Gastroesophageal sphincter (tissue), 4 donors: ENCODE measurements around the gene MTUS2. TPM values are rescaled to one million over a fixed set of nuclear protein-coding genes. Genes with fewer than 3 reads are reported as not detected.

Experiments
- ATAC-seq: fragments of 150-250 bp; one replicate; pipeline ENCODE4 v1.9.1; 2016; ENCODE audit warnings: mild to moderate bottlenecking, moderate library complexity
- H3K27ac ChIP-seq, 4 donors: fragments of 200-600 bp; sonication (generic) in 3 of 4; 1 replicate in 3 of 4; 2 replicates in 1 of 4; pipeline ENCODE4 v1.5.1; 2016 to 2019
- H3K27me3 ChIP-seq: fragments of 200-600 bp; sonication (generic); one replicate; pipeline ENCODE4 v1.5.1; 2019
- H3K36me3 ChIP-seq, 2 donors: fragments of 200-600 bp; sonication (generic); one replicate each; pipeline ENCODE4 v1.5.1; 2019; ENCODE audit warnings: control low read depth in 1 of 2
- H3K4me1 ChIP-seq, 3 donors: fragments of 200-600 bp; sonication (generic); 1 replicate in 2 of 3; 2 replicates in 1 of 3; pipeline ENCODE4 v1.5.1; 2016 to 2019; ENCODE audit warnings: control low read depth in 2 of 3
- H3K4me3 ChIP-seq, 2 donors: fragments of 200-600 bp; sonication (generic); one replicate each; pipeline ENCODE4 v1.5.1; 2019; ENCODE audit warnings: mild to moderate bottlenecking in 1 of 2, moderate library complexity in 1 of 2
- H3K9me3 ChIP-seq, 3 donors: fragments of 200-600 bp; sonication (generic); one replicate each; pipeline ENCODE4 v1.5.1; 2017 to 2019; ENCODE audit warnings: control low read depth in 2 of 3
- EP300 ChIP-seq: sonication (generic); formaldehyde crosslinking; IDR thresholded peaks from one replicate; pipeline ENCODE4 v1.6.1; 2017; ENCODE audit warnings: antibody characterized with exemption, mild to moderate bottlenecking
- POLR2A ChIP-seq, 2 donors: fragments of 450-650 bp; IDR thresholded peaks; one replicate each; pipeline ENCODE4 v1.6.1; 2017; ENCODE audit warnings: antibody characterized with exemption in 2 of 2, mild to moderate bottlenecking in 2 of 2, moderate library complexity in 1 of 2
- POLR2AphosphoS5 ChIP-seq: sonication (generic); formaldehyde crosslinking; IDR thresholded peaks from one replicate; pipeline ENCODE4 v1.6.1; 2017; ENCODE audit warnings: antibody characterized with exemption
- WGBS, 2 donors: methylation state at CpG; one replicate each; pipeline ENCODE4 v1.1.5; 2018; ENCODE audit warnings: low coverage in 1 of 2; 5-methylcytosine and 5-hydroxymethylcytosine counted together
- total RNA-seq, 4 donors: library from RNA; depleted of rRNA; stranded (reverse); fragments of >200 nt; gene quantifications; one replicate each; pipeline ENCODE4 v1.1.0, GENCODE V29; 2016
- TF ChIP-seq, protein P1 (sequence below), 4 experiments: fragments of 200-600 bp in 2 of 4; fragments of 450-650 bp in 2 of 4; sonication (generic) in 1 of 4; IDR thresholded peaks; one replicate each; pipeline ENCODE4 v1.5.1; 2017 to 2019; ENCODE audit warnings: antibody characterized with exemption in 4 of 4, mild to moderate bottlenecking in 2 of 4, moderate library complexity in 2 of 4

The MTUS2 gene
- total RNA-seq, 4 donors from 2014 or later = 0.67 to 36.7 (median 18.4) TPM

DNA sequence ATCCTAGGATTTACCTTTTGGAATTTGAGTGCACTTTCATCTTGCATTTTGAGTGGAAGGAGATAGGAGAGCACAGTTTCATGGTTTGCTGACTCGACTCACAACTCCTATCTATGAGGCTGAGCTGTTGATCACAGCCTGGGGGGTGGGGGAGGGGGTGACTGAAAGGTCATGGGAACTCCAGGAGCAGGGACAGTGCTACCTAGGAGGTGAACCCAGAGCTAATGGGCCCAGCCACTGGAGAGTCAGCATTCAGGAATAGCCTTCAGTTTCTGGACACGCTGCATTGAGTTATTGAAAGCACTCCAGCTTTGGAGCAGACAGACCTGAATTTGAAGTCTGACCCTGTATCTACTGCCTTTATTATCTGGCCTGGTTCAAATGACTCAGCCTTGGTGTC, 435.4 kb downstream of the MTUS2 start:
- no peaks in the 10 kb centered on the region for H3K27me3 ChIP-seq
- peaks cover 0 to 12% (median 0%) of the 10 kb centered on the region in 3 donors for H3K4me1 ChIP-seq
- H3K4me3 ChIP-seq = no peak overlapping the region
- H3K9me3 ChIP-seq = no peaks in the 10 kb centered on the region
- ATAC-seq = no peak
- H3K27ac ChIP-seq = no peak overlapping the region
- TF ChIP-seq POLR2AphosphoS5 (no peak), POLR2A (IDR thresholded peaks at IDR 0.05) (no peak), EP300 (no peak)
- TF ChIP-seq, protein P1, sequence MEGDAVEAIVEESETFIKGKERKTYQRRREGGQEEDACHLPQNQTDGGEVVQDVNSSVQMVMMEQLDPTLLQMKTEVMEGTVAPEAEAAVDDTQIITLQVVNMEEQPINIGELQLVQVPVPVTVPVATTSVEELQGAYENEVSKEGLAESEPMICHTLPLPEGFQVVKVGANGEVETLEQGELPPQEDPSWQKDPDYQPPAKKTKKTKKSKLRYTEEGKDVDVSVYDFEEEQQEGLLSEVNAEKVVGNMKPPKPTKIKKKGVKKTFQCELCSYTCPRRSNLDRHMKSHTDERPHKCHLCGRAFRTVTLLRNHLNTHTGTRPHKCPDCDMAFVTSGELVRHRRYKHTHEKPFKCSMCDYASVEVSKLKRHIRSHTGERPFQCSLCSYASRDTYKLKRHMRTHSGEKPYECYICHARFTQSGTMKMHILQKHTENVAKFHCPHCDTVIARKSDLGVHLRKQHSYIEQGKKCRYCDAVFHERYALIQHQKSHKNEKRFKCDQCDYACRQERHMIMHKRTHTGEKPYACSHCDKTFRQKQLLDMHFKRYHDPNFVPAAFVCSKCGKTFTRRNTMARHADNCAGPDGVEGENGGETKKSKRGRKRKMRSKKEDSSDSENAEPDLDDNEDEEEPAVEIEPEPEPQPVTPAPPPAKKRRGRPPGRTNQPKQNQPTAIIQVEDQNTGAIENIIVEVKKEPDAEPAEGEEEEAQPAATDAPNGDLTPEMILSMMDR (IDR thresholded peaks at IDR 0.05) = no peak
- H3K36me3 ChIP-seq = no peaks in the 10 kb centered on the region
- WGBS, 2 donors = 90% methylated on average over 2 of the region's 2 CpGs; no CpG with 5 or more reads in 1 of the 2 donors

DNA sequence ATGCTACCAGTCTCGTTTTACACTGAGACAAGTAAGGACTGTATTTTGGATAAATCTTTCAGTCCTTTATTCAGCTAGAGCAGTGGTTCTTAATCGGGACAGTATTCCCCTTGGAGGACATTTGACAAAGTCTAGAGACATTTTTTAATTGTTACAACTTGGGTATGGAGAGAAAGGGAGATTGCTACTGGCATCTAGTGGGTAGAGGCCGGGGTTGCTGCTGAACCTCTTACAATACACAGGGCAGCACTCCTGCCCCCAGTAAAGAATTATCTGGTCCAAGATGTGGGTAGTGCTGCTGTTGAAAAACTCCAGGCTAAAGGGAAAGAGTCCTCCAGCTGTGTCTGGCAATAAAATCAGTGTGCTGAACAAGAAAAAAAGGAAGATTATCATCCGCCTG, 440.5 kb downstream of the MTUS2 start:
- no peak overlapping the region for H3K4me3 ChIP-seq
- no peaks in the 10 kb centered on the region for H3K36me3 ChIP-seq
- no peaks in the 10 kb centered on the region for H3K27me3 ChIP-seq
- ATAC-seq = peak; percentile 69
- no peak for TF ChIP-seq EP300
- TF ChIP-seq POLR2A (IDR thresholded peaks at IDR 0.05) = no peak
- TF ChIP-seq, protein P1 (IDR thresholded peaks at IDR 0.05) = peak; percentile 14 to 67 (median 52)
- no peaks in the 10 kb centered on the region for H3K4me1 ChIP-seq
- no peak overlapping the region for H3K27ac ChIP-seq
- WGBS, 2 donors = 27 to 50% methylated on average over 2 to 4 of the region's 4 CpGs
- H3K9me3 ChIP-seq = peaks cover 0 to 11% (median 0%) of the 10 kb centered on the region in 3 donors

DNA sequence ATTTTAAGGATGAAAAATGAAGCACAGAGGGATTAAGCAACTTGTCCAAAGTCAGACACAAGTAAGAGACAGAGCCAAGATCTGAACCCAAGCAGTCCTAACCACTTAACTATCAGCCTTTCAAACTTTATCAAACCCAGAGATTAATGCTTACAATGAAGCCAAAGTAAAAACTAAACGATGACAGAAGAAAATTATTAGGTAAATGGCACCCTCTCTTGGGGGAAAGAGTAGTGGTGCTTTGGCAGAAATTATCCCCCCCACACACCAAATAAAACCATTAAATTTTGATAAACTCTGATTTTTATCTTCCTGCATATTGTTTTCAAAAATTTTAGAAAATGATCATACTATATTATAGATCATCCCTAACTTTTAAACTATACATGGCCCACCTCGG, 446.1 kb downstream of the MTUS2 start:
- Histone ChIP-seq H3K27ac (no peak overlapping the region), H3K4me3 (no peak overlapping the region), H3K27me3 (no peaks in the 10 kb centered on the region), H3K4me1 (no peaks in the 10 kb centered on the region), H3K36me3 (no peaks in the 10 kb centered on the region), H3K9me3 (peaks cover 0 to 11% (median 0%) of the 10 kb centered on the region in 3 donors)
- no peak for ATAC-seq
- 51% methylated on average over 2 of the region's 2 CpGs; no CpG with 5 or more reads in 1 of the 2 donors for WGBS, 2 donors
- no peak for TF ChIP-seq EP300
- TF ChIP-seq, protein P1 (IDR thresholded peaks at IDR 0.05) = peak in 1 of 4 experiments; percentile 19
- no peak for TF ChIP-seq POLR2A (IDR thresholded peaks at IDR 0.05)
- no peak for TF ChIP-seq POLR2AphosphoS5

DNA sequence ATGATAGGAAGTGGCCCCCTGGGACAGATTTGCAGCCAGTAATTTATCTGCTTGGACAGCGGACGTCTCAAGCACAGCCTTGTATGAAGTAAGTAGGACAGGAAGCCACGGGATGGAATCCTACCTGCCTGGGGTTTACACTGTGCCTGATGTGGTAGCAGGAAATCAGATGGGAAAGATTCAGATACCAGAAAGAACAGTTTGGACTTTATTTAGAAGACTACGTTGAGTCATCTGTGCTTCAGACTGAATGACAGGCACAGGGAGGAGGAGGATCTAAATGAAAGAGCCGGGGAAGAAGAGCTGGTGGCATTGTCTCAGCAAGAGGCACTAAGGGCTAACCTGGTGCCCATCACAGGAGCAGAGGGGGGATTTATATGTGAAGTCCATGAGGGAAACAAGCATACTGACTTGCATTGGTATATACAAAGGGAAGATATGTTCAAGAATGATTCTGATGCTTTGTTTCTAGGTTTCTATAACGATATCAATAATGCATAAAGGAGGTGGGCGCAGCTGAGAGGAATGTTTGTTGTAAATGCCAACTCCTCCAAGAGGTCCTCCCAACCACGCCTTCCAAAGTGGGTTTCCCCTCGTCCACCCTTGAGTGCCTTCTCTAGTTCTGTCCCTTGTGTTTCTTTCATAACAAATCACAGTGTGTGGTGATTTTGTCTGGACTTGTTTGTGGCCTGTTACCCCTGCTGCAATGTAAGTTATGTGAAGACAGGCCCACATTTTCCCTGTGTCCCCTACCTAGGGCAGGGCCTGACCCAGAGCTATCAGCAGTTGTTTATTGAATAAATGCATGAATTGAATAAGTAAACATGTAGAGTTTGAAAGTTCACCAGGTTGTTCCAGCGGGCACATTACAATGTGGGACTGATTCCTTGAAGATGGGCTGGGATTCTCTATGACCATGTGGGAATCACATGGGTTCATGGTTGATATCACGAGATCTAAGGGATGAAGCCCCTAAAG, 446.9 kb downstream of the MTUS2 start:
- no peaks in the 10 kb centered on the region for H3K27me3 ChIP-seq
- no peak overlapping the region for H3K4me3 ChIP-seq
- H3K4me1 ChIP-seq = no peaks in the 10 kb centered on the region
- no peak for ATAC-seq
- no peaks in the 10 kb centered on the region for H3K36me3 ChIP-seq
- TF ChIP-seq, protein P1 (IDR thresholded peaks at IDR 0.05) = no peak
- TF ChIP-seq POLR2AphosphoS5 (no peak), POLR2A (IDR thresholded peaks at IDR 0.05) (no peak), EP300 (no peak)
- 78 to 100% methylated on average over 7 to 10 of the region's 11 CpGs for WGBS, 2 donors
- H3K27ac ChIP-seq = no peak overlapping the region
- peaks cover 0 to 11% (median 0%) of the 10 kb centered on the region in 3 donors for H3K9me3 ChIP-seq
